Fibroblast of lung (primary cell): ENCODE measurements around the gene PLAAT1. TPM values are rescaled to one million over a fixed set of nuclear protein-coding genes. Genes with fewer than 3 reads are reported as not detected.

Source experiments
- DNase-seq, 2 donors: peaks; one replicate each; pipeline versions ENCODE4 v3.0.0 to v3.0.0-alpha.2; 2010; ENCODE audit warnings: low read depth in 2 of 2
- H2AFZ ChIP-seq: 2 replicates; pipeline ENCODE4 v1.5.1; 2012; ENCODE audit warnings: low read length, control low read depth, inconsistent platforms
- H3K27ac ChIP-seq: 2 replicates; pipeline ENCODE4 v1.5.1; 2011; ENCODE audit warnings: low read length, control low read depth; ENCODE audit not compliant: insufficient read depth
- H3K27me3 ChIP-seq: 2 replicates; pipeline ENCODE4 v1.5.1; 2011; ENCODE audit warnings: mild to moderate bottlenecking, low read length; ENCODE audit not compliant: control insufficient read depth, insufficient read depth
- H3K36me3 ChIP-seq: 2 replicates; pipeline ENCODE4 v1.5.1; 2011; ENCODE audit warnings: low read length; ENCODE audit not compliant: control insufficient read depth, insufficient read depth
- H3K4me1 ChIP-seq: 2 replicates; pipeline ENCODE4 v1.5.1; 2011; ENCODE audit warnings: low read length; ENCODE audit not compliant: control insufficient read depth, insufficient read depth; ENCODE audit errors: extremely low read depth
- H3K4me2 ChIP-seq: 2 replicates; pipeline ENCODE4 v1.5.1; 2011; ENCODE audit warnings: low read length, control low read depth; ENCODE audit not compliant: insufficient read depth; ENCODE audit errors: extremely low read depth
- H3K4me3 ChIP-seq, 4 experiments: fragments of 200-600 bp in 1 of 4; sonication (generic) in 1 of 4; replicated peaks in 1 of 4; 2 replicates each; pipeline ENCODE4 v1.5.1; 2011 to 2016; ENCODE audit warnings: low read length in 4 of 4, low read depth in 3 of 4, mild to moderate bottlenecking in 3 of 4, control low read depth in 2 of 4, inconsistent platforms in 1 of 4, mixed read lengths in 1 of 4; ENCODE audit not compliant: insufficient read depth in 1 of 4; ENCODE audit errors: control extremely low read depth in 1 of 4
- H3K79me2 ChIP-seq: 2 replicates; pipeline ENCODE4 v1.5.1; 2012; ENCODE audit warnings: mild to moderate bottlenecking, low read length, inconsistent platforms; ENCODE audit not compliant: control insufficient read depth, insufficient read depth
- H3K9ac ChIP-seq: 2 replicates; pipeline ENCODE4 v1.5.1; 2011; ENCODE audit warnings: mild to moderate bottlenecking, low read length, control low read depth; ENCODE audit not compliant: insufficient read depth
- H3K9me3 ChIP-seq: 2 replicates; pipeline ENCODE4 v1.5.1; 2012; ENCODE audit warnings: low read depth, low read length; ENCODE audit not compliant: control insufficient read depth, insufficient read depth
- H4K20me1 ChIP-seq: 2 replicates; pipeline ENCODE4 v1.5.1; 2011; ENCODE audit warnings: low read length; ENCODE audit not compliant: control insufficient read depth, insufficient read depth; ENCODE audit errors: extremely low read depth
- EZH2 ChIP-seq: IDR thresholded peaks from 2 replicates; pipeline ENCODE4 v1.5.1; 2012; ENCODE audit warnings: low read length, control low read depth, mild to moderate bottlenecking; ENCODE audit errors: missing control alignments
- polyA plus RNA-seq, 2 donors: library from polyadenylated mRNA; depleted of rRNA in 1 of 2; stranded (reverse) in 1 of 2; unstranded in 1 of 2; fragments of >200 nt; gene quantifications; 2 replicates each; pipeline ENCODE4 v1.2.1, GENCODE V29; 2011 to 2012; ENCODE audit warnings: missing spikeins in 1 of 2
- total RNA-seq: library from RNA; depleted of rRNA; stranded (reverse); fragments of >200 nt; gene quantifications from 2 replicates; pipeline ENCODE4 v1.2.1, GENCODE V29; 2014
- TF ChIP-seq, protein P1 (sequence below), 2 donors: IDR thresholded peaks in 1 of 2; conservative IDR thresholded peaks in 1 of 2; 1 replicate in 1 of 2; 2 replicates in 1 of 2; pipeline ENCODE4 v1.5.1; 2011 to 2012; ENCODE audit warnings: low read length in 2 of 2, control low read depth in 1 of 2, inconsistent platforms in 1 of 2, low read depth in 1 of 2, mild to moderate bottlenecking in 1 of 2

PLAAT1 gene
- total and polyA plus RNA-seq, 2 donors (not counting 1 experiment from before 2014, with no cell fraction given), result 0.07 TPM; not detected in 1

- no peaks in the 10 kb centered on the region for H3K36me3 ChIP-seq
- no peaks in the 10 kb centered on the region for H3K4me1 ChIP-seq
- DNase-seq, result no peak
- H3K9ac ChIP-seq, result no peak overlapping the region
- H3K9me3 ChIP-seq, result no peaks in the 10 kb centered on the region
- no peak overlapping the region for H3K4me3 ChIP-seq
- no peaks in the 10 kb centered on the region for H3K27me3 ChIP-seq
- no peaks in the 10 kb centered on the region for H4K20me1 ChIP-seq
- H3K27ac ChIP-seq, result no peak overlapping the region
- H3K4me2 ChIP-seq, result no peak overlapping the region
- TF ChIP-seq, protein P1, sequence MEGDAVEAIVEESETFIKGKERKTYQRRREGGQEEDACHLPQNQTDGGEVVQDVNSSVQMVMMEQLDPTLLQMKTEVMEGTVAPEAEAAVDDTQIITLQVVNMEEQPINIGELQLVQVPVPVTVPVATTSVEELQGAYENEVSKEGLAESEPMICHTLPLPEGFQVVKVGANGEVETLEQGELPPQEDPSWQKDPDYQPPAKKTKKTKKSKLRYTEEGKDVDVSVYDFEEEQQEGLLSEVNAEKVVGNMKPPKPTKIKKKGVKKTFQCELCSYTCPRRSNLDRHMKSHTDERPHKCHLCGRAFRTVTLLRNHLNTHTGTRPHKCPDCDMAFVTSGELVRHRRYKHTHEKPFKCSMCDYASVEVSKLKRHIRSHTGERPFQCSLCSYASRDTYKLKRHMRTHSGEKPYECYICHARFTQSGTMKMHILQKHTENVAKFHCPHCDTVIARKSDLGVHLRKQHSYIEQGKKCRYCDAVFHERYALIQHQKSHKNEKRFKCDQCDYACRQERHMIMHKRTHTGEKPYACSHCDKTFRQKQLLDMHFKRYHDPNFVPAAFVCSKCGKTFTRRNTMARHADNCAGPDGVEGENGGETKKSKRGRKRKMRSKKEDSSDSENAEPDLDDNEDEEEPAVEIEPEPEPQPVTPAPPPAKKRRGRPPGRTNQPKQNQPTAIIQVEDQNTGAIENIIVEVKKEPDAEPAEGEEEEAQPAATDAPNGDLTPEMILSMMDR (conservative IDR thresholded peaks at IDR 0.05 in 1 of 2, IDR thresholded peaks at IDR 0.05 in 1 of 2; ENCODE audit: low read depth in 1 of 2, low read length in 2 of 2), result no peak
- no peak for TF ChIP-seq EZH2
- no peak overlapping the region for H2AFZ ChIP-seq
- no peaks in the 10 kb centered on the region for H3K79me2 ChIP-seq
Observed at GRCh38 chr3:193243571-193243970, 2.5 kb downstream of the PLAAT1 start.

DNA sequence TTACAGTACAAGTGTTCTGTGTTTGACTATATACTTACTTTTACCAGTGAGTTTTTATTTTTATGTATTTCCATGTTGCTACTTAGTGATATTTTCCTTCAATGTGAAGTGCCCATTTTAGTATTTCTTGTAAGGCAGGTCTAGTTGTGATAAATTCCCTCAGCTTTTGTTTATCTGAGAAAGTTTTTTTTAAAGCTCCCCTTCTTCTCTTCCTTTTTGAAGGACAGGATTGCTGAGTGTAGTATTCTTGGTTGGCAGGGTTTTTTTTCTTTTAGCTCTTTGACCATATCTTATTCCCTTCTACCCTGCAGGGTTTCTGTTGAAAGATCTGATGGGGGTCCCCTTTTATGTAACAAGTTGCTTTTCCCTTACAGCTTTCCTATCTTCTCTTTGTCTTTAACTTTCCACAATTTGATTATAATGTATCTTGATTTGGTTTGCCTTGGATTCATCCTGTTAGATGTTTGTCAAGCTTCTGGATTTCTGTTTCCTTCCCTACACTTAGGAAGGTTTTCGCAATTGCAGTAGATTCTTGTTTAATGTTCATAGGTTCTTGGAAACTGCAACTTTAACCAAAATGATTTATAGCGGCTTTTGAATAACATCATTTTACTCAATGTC is 7.9 kb downstream of the PLAAT1 start:
- Histone ChIP-seq H3K4me2 (no peak overlapping the region), H2AFZ (no peak overlapping the region), H3K9me3 (no peaks in the 10 kb centered on the region), H3K79me2 (no peaks in the 10 kb centered on the region), H3K27ac (no peak overlapping the region), H3K4me1 (no peaks in the 10 kb centered on the region), H3K9ac (no peak overlapping the region), H3K36me3 (no peaks in the 10 kb centered on the region), H3K27me3 (no peaks in the 10 kb centered on the region), H3K4me3 (no peak overlapping the region), H4K20me1 (no peaks in the 10 kb centered on the region)
- TF ChIP-seq EZH2, result no peak
- TF ChIP-seq, protein P1 (conservative IDR thresholded peaks at IDR 0.05 in 1 of 2, IDR thresholded peaks at IDR 0.05 in 1 of 2; ENCODE audit: low read depth in 1 of 2, low read length in 2 of 2), result no peak
- DNase-seq, result no peak

DNA sequence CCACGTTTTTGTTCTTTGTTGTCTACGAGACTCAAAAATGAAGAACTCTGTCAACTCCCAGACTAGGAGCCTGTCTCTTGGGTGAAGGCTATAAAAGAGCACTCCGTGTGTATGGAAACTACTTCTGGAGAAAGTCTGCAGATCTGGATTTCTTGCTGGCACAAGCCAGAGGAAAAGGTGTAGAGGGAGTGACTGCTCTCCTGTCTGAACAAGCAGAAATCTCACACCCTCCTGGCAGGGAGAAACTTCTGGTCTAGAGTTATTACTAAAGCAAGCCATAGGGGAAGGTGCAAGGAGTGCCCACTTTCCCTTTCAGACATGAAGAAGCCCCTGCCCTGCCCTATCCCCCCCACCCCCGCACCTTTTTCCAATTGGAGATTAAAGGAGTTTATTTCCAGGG is 9.5 kb downstream of the PLAAT1 start:
- DNase-seq, result no peak
- H3K79me2 ChIP-seq, result no peaks in the 10 kb centered on the region
- H3K9ac ChIP-seq, result no peak overlapping the region

More for the DNA sequence above, 9.5 kb downstream of the PLAAT1 start:
- Histone ChIP-seq H3K9me3 (no peaks in the 10 kb centered on the region), H4K20me1 (no peaks in the 10 kb centered on the region), H3K4me3 (no peak overlapping the region), H3K4me1 (no peaks in the 10 kb centered on the region), H3K27ac (no peak overlapping the region), H3K27me3 (no peaks in the 10 kb centered on the region), H3K4me2 (no peak overlapping the region), H2AFZ (no peak overlapping the region), H3K36me3 (no peaks in the 10 kb centered on the region)
- no peak for TF ChIP-seq EZH2
- TF ChIP-seq, protein P1 (conservative IDR thresholded peaks at IDR 0.05 in 1 of 2, IDR thresholded peaks at IDR 0.05 in 1 of 2; ENCODE audit: low read depth in 1 of 2, low read length in 2 of 2), result no peak
